Measurements from ENCODE around the gene HJV.

GRCh38 chr1:146031476-146031875 is 9.9 kb upstream of the HJV start:
- TF ChIP-seq POLR2AphosphoS5 (IDR thresholded peaks at IDR 0.05) (no peak), CTCF (IDR thresholded peaks at IDR 0.05) (no peak), POLR2A (IDR thresholded peaks at IDR 0.05) (no peak)
